ENCODE measurements around the gene XRCC5.

Gene XRCC5

GRCh38 chr2:216235896-216236295 lies 126.7 kb downstream of the XRCC5 start:
- no peak for DNase-seq

GRCh38 chr2:216236486-216236885 lies 127.3 kb downstream of the XRCC5 start:
- no peak for DNase-seq

- DNase-seq, result peak; percentile 81
Observed at GRCh38 chr2:216242365-216242764, 133.2 kb downstream of the XRCC5 start.

GRCh38 chr2:216243026-216243425 lies 133.9 kb downstream of the XRCC5 start:
- DNase-seq, result no peak

GRCh38 chr2:216245391-216245975 lies 136.3 kb downstream of the XRCC5 start:
- no peak for DNase-seq

GRCh38 chr2:216246766-216247165 lies 137.6 kb downstream of the XRCC5 start:
- DNase-seq, result no peak
